Measurements from ENCODE around the gene SDSL. TPM values are rescaled to one million over a fixed set of nuclear protein-coding genes. Genes with fewer than 3 reads are reported as not detected.

Gene SDSL
- total and polyA plus RNA-seq, 2 of the 4 experiments (the other 2 are of a cell fraction): 6.3 to 10.9 TPM

DNA sequence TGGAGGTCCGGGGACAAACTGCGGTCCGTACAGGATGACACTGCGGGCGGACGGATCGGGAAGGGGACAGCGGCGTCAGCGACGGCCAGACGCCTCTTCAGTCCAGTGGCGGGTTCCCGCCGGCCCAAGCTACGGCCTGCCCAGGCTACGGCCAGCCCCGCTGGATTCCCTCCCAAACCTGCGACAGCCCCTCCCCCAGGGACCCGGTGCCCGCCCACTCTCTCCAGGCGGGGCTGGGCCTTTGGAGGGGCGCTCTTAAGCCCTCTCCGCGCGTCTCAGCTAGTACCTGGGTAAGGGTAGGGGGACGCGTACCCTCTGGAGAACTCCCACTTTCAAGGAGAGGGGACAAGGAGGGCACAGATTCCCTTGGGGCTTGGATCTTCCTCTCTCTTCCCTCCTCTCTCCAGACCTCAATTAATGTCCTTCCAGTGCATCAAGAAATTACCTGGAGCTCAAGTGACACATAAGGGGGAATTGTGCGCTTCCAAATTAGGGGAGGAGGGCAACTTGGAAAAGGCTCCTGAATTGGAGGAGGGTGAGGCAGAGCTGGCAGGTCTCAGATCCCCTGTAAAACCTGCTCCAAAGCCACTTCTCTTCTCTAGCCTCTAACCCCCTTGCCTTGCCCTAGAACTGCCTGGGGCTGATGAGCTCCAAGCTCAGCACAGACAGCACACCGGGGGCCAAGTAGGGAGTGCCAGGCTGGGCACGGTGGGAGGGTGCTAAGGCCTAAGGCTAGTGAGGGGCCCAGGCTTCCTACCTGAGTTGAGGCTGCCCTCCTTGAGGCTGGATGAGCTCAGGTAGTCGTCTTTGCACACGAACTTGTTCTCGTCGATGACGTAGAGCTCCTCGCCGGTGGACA is 46.4 kb downstream of the SDSL start (continued):
- no peak for TF ChIP-seq MAFK (IDR thresholded peaks at IDR 0.05; ENCODE audit: low read depth, low read length)

DNA sequence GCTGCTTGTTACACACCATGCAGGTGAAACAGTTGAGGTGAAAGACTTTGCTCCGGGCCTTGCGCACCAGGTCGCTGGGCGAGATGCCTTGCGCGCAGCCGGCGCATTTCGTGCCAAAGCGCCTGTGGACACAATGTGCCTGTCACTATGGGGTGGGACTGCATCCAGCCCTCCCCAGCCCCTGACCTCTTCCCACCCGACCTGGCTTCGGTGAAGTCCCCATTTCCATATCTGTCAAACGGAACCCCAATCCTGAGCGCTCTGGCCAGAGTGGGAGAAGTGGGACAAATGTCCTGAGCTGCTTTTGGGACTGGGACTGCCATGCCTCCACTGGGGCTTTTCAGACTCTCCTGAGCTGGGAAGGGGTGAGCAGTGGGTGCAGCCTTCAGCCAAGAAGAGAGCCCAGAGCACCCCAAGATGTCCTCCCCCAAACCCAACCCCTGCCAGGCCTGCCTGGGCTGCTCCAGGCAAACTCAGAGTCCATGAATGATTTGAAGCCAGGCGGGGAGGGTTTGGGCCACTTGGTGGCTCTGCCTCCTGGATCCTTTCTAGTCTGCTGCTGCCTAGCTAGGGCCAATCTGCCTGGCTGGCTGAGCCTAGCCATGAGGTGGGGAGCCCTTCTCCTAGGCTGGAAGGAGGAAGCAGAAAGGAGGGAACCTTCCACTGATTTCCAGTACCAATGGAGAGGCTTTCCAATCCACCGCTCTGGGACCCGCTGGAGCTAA is 47.2 kb downstream of the SDSL start:
- H3K4ac ChIP-seq (ENCODE audit: low read depth, low read length): no peak overlapping the region
- H2BK20ac ChIP-seq (ENCODE audit: low read depth, low read length): no peak overlapping the region
- H3K4me2 ChIP-seq (ENCODE audit: low read depth, low read length): no peak overlapping the region
- H3K27me3 ChIP-seq (ENCODE audit: control insufficient read depth, insufficient read depth, low read length): peaks cover 98% of the 10 kb centered on the region
- no peaks in the 10 kb centered on the region for H3K79me1 ChIP-seq (ENCODE audit: low read depth in 1 of 2, low read length in 2 of 2)
- H4K8ac ChIP-seq (ENCODE audit: low read depth in 2 of 2, low read length in 2 of 2): no peak overlapping the region
- 20% methylated on average over 3 of the region's 17 CpGs; no CpG with 5 or more reads in 1 of the 2 experiments for WGBS, 2 experiments (ENCODE audit: extremely low coverage in 2 of 2, insufficient read length in 1 of 2)
- TF ChIP-seq, protein P1, sequence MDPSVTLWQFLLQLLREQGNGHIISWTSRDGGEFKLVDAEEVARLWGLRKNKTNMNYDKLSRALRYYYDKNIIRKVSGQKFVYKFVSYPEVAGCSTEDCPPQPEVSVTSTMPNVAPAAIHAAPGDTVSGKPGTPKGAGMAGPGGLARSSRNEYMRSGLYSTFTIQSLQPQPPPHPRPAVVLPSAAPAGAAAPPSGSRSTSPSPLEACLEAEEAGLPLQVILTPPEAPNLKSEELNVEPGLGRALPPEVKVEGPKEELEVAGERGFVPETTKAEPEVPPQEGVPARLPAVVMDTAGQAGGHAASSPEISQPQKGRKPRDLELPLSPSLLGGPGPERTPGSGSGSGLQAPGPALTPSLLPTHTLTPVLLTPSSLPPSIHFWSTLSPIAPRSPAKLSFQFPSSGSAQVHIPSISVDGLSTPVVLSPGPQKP (IDR thresholded peaks at IDR 0.05; ENCODE audit: borderline replicate concordance, low read depth, low read length): no peak
- TF ChIP-seq POLR2A (IDR thresholded peaks at IDR 0.05; ENCODE audit: low read depth, low read length) (no peak), RFX5 (IDR thresholded peaks at IDR 0.05; ENCODE audit: low read depth, low read length) (no peak), CEBPB (IDR thresholded peaks at IDR 0.05; ENCODE audit: low read depth, low read length) (no peak), SMC3 (IDR thresholded peaks at IDR 0.05; ENCODE audit: low read depth, low read length) (no peak), MXI1 (IDR thresholded peaks at IDR 0.05; ENCODE audit: borderline replicate concordance, low read depth, low read length) (no peak), BHLHE40 (IDR thresholded peaks at IDR 0.05; ENCODE audit: low read depth, low read length) (no peak), MAFK (IDR thresholded peaks at IDR 0.05; ENCODE audit: low read depth, low read length) (no peak), RCOR1 (IDR thresholded peaks at IDR 0.05; ENCODE audit: insufficient replicate concordance, low read length) (no peak), NFE2L2 (IDR thresholded peaks at IDR 0.05; ENCODE audit: low read depth, low read length) (no peak)
- TF ChIP-seq, protein P2, sequence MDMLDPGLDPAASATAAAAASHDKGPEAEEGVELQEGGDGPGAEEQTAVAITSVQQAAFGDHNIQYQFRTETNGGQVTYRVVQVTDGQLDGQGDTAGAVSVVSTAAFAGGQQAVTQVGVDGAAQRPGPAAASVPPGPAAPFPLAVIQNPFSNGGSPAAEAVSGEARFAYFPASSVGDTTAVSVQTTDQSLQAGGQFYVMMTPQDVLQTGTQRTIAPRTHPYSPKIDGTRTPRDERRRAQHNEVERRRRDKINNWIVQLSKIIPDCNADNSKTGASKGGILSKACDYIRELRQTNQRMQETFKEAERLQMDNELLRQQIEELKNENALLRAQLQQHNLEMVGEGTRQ (IDR thresholded peaks at IDR 0.05; ENCODE audit: low read depth, low read length): no peak
- no peaks in the 10 kb centered on the region for H3K9me1 ChIP-seq (ENCODE audit: insufficient read depth, low read length)
- H3K9me3 ChIP-seq (ENCODE audit: control insufficient read depth, insufficient read depth, low read length): no peaks in the 10 kb centered on the region
- no peak overlapping the region for H3K4me3 ChIP-seq (ENCODE audit: insufficient read depth, low read depth, low read length)
- dilution Hi-C loops (cut with HindIII; ENCODE audit: low sequenced_read_pairs, unreplicated experiment): no loop called here
- ChIA-PET CTCF (no interaction called here), POLR2A (ENCODE audit: unreplicated experiment) (interaction anchor here (0.6 kb wide), 1 partner anchor 649 kb away, joined by 3 read pairs; no protein-coding TSS in a partner anchor)
- H3K27ac ChIP-seq (ENCODE audit: insufficient read depth, low read length): no peak overlapping the region
- DNase-seq (no peak), ATAC-seq (ENCODE audit: low read depth) (no peak)
- H2AK5ac ChIP-seq (ENCODE audit: low read depth, low read length): no peak overlapping the region
- intact Hi-C loops (cut with micrococcal nuclease): no loop called here
- no peaks in the 10 kb centered on the region for H3K36me3 ChIP-seq (ENCODE audit: control insufficient read depth, insufficient read depth, low read length)
- no peaks in the 10 kb centered on the region for H3K4me1 ChIP-seq (ENCODE audit: control insufficient read depth, insufficient read depth, low read length)
- H2AK9ac ChIP-seq (replicated peaks; ENCODE audit: low read depth, low read length, poor library complexity): no peak overlapping the region
- H4K91ac ChIP-seq (ENCODE audit: insufficient read depth, low read depth, low read length): no peak overlapping the region
- H4K20me1 ChIP-seq (ENCODE audit: insufficient read depth, low read length): no peaks in the 10 kb centered on the region
- H2BK120ac ChIP-seq (ENCODE audit: low read depth, low read length): no peak overlapping the region
- H2BK5ac ChIP-seq (ENCODE audit: low read depth, low read length, poor library complexity, severe bottlenecking): no peak overlapping the region
- in situ Hi-C loops (cut with MboI; ENCODE audit: low sequenced_read_pairs): no loop called here
- H3K9ac ChIP-seq (ENCODE audit: low read depth, low read length): no peak overlapping the region
- H3K56ac ChIP-seq (ENCODE audit: extremely low read depth, insufficient read depth, low read length): no peak overlapping the region
- no peak overlapping the region for H3K23ac ChIP-seq (ENCODE audit: low read depth, low read length)
- H3K14ac ChIP-seq (replicated peaks; ENCODE audit: low read depth, low read length): no peak overlapping the region
- H3K18ac ChIP-seq (ENCODE audit: low read depth, low read length): no peak overlapping the region
- no TSS peak for BruUV-seq (replicated peaks)
- no peak overlapping the region for H4K5ac ChIP-seq (ENCODE audit: low read depth, low read length)
- no peak overlapping the region for H2AFZ ChIP-seq (replicated peaks; ENCODE audit: low read length, poor library complexity)
- H2BK15ac ChIP-seq (ENCODE audit: low read depth, low read length): no peak overlapping the region
